HEK293 (cell line): ENCODE results near the gene TCP11.

Source experiments
- ZNF146 ChIP-seq: fragments of 450-650 bp; formaldehyde crosslinking; IDR thresholded peaks from 2 replicates; pipeline ENCODE4 v1.5.1; 2016; ENCODE audit warnings: missing biosample characterization, missing genetic modification characterization
- ZNF501 ChIP-seq: fragments of 450-650 bp; formaldehyde crosslinking; IDR thresholded peaks from 2 replicates; pipeline ENCODE4 v1.5.1; 2016; ENCODE audit warnings: missing biosample characterization, missing genetic modification characterization
- TF ChIP-seq, protein P1 (sequence below): fragments of 450-650 bp; formaldehyde crosslinking; IDR thresholded peaks from 2 replicates; pipeline ENCODE4 v1.5.1; 2016; ENCODE audit warnings: missing biosample characterization, missing genetic modification characterization

DNA sequence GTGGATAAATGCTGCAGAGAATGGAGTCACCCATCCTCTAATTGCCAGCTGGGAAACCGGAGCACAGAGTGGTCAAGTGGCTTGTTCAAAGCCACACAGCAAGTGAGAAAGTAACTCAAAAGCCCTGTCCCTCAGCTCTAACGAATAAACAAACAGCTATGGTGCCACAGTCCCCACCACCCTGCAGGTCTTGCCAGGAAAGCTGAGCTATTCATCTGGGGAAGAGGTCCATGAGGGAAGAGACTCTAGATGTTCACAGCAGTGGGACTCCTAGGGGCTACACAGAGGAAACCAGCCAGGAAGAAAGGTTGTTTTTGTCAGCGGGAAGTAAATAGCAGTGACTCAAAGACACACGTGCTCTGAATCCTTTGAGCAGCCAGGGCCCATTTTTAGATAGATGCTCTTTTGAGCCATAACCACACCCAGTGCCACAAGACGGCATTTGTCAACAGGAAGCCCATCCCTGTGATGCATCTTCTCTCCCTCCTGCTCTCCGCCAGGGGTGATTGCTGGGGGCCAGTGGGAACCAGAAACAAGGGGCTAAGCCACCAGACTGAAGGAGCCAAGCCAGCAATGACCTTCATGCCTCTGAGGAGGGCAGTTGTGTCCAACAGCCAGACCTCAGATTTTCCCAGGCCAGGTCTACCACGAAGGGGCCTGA, 32.4 kb upstream of the TCP11 start:
- no peak for TF ChIP-seq ZNF501 (tag by site-specific recombination)
- TF ChIP-seq, protein P1, sequence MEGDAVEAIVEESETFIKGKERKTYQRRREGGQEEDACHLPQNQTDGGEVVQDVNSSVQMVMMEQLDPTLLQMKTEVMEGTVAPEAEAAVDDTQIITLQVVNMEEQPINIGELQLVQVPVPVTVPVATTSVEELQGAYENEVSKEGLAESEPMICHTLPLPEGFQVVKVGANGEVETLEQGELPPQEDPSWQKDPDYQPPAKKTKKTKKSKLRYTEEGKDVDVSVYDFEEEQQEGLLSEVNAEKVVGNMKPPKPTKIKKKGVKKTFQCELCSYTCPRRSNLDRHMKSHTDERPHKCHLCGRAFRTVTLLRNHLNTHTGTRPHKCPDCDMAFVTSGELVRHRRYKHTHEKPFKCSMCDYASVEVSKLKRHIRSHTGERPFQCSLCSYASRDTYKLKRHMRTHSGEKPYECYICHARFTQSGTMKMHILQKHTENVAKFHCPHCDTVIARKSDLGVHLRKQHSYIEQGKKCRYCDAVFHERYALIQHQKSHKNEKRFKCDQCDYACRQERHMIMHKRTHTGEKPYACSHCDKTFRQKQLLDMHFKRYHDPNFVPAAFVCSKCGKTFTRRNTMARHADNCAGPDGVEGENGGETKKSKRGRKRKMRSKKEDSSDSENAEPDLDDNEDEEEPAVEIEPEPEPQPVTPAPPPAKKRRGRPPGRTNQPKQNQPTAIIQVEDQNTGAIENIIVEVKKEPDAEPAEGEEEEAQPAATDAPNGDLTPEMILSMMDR (tag by site-specific recombination): no peak
- TF ChIP-seq ZNF146 (tag by site-specific recombination): no peak
